ENCODE results near the gene UIMC1.

UIMC1 gene

GRCh38 chr5:176866707-176867310 is 139.8 kb downstream of the UIMC1 start:
- DNase-seq = no peak

- DNase-seq = no peak
Observed at GRCh38 chr5:176865964-176866363, 140.6 kb downstream of the UIMC1 start.

GRCh38 chr5:176864755-176865154 is 141.8 kb downstream of the UIMC1 start:
- DNase-seq = no peak

- no peak for DNase-seq
Observed at GRCh38 chr5:176863765-176864098, 142.8 kb downstream of the UIMC1 start.

GRCh38 chr5:176863041-176863764 is 143.4 kb downstream of the UIMC1 start:
- DNase-seq = no peak

GRCh38 chr5:176862330-176862995 is 144.1 kb downstream of the UIMC1 start:
- no peak for DNase-seq

- no peak for DNase-seq
Observed at GRCh38 chr5:176861276-176861675, 145.3 kb downstream of the UIMC1 start.

- no peak for DNase-seq
Observed at GRCh38 chr5:176860381-176860780, 146.2 kb downstream of the UIMC1 start.

- no peak for DNase-seq
Observed at GRCh38 chr5:176859916-176860315, 146.7 kb downstream of the UIMC1 start.

GRCh38 chr5:176857894-176858273 is 148.7 kb downstream of the UIMC1 start:
- DNase-seq = no peak

- no peak for DNase-seq
Observed at GRCh38 chr5:176857216-176857893, 149.2 kb downstream of the UIMC1 start.

- no peak for DNase-seq
Observed at GRCh38 chr5:176856746-176857145, 149.8 kb downstream of the UIMC1 start.

GRCh38 chr5:176855598-176855997 is 151.0 kb downstream of the UIMC1 start:
- DNase-seq = no peak

Measured in CD4-positive, alpha-beta T cell treated with Interleukin-1 beta for 1 hour (primary cell).